Stomach (tissue), 9 donors: ENCODE results near the gene TMTC2. TPM values are rescaled to one million over a fixed set of nuclear protein-coding genes. Genes with fewer than 3 reads are reported as not detected.

Experiments
- DNase-seq, 2 donors: peaks; one replicate each; pipeline versions ENCODE4 v3.0.0 to v3.0.0-alpha.2; 2013 to 2019
- H3K27ac ChIP-seq, 5 donors: fragments of 200-600 bp in 4 of 5; sonication (generic) in 4 of 5; one replicate each; pipeline ENCODE4 v1.5.1; 2013 to 2019; ENCODE audit warnings: mild to moderate bottlenecking in 1 of 5, moderate library complexity in 1 of 5
- H3K27me3 ChIP-seq, 3 donors: fragments of 200-600 bp; sonication (generic); one replicate each; pipeline ENCODE4 v1.5.1; 2017 to 2019; ENCODE audit warnings: mixed run types in 1 of 3
- H3K36me3 ChIP-seq, 4 donors: fragments of 200-600 bp; sonication (generic); 1 replicate in 3 of 4; 2 replicates in 1 of 4; pipeline ENCODE4 v1.5.1; 2016 to 2019
- H3K4me1 ChIP-seq, 4 donors: fragments of 200-600 bp; sonication (generic); one replicate each; pipeline ENCODE4 v1.5.1; 2016 to 2019
- H3K4me3 ChIP-seq, 4 donors: fragments of 200-600 bp; sonication (generic) in 3 of 4; one replicate each; pipeline ENCODE4 v1.5.1; 2016 to 2019; ENCODE audit warnings: mild to moderate bottlenecking in 1 of 4
- H3K9me3 ChIP-seq, 4 donors: fragments of 200-600 bp; sonication (generic); one replicate each; pipeline ENCODE4 v1.5.1; 2016 to 2019
- CTCF ChIP-seq, 7 experiments: fragments of 450-650 bp in 4 of 7; fragments of 200-600 bp in 3 of 7; sonication (generic) in 3 of 7; IDR thresholded peaks; one replicate each; pipeline ENCODE4 v1.5.1; 2016 to 2019; ENCODE audit warnings: antibody characterized with exemption in 7 of 7, control low read depth in 2 of 7, mild to moderate bottlenecking in 1 of 7
- EP300 ChIP-seq: sonication (generic); formaldehyde crosslinking; IDR thresholded peaks from one replicate; pipeline ENCODE4 v1.6.1; 2017; ENCODE audit warnings: antibody characterized with exemption
- POLR2A ChIP-seq, 4 donors: fragments of 450-650 bp; IDR thresholded peaks; one replicate each; pipeline ENCODE4 v1.6.1; 2016; ENCODE audit warnings: antibody characterized with exemption in 4 of 4, control low read depth in 2 of 4, mild to moderate bottlenecking in 1 of 4, moderate library complexity in 1 of 4
- POLR2AphosphoS5 ChIP-seq, 3 donors: sonication (generic); formaldehyde crosslinking; IDR thresholded peaks; one replicate each; pipeline ENCODE4 v1.6.1; 2016; ENCODE audit warnings: antibody characterized with exemption in 3 of 3
- WGBS, 5 donors: extraction: QIAGEN DNeasy Blood & Tissue Kit in 3 of 5; methylation state at CpG; one replicate each; pipeline versions ENCODE4 v1.1.5 to v1.1.7; 2013 to 2018; 5-methylcytosine and 5-hydroxymethylcytosine counted together
- intact Hi-C: fragments of 100-400 bp; cut with DNase I; formaldehyde crosslinking; loops from one replicate; pipeline ENCODE4 v1.15.1; 2023; ENCODE audit warnings: low total_unique reads
- polyA plus RNA-seq, 3 donors: library from polyadenylated mRNA; stranded (reverse); fragments of 200-250 nt; gene quantifications; one replicate each; pipeline ENCODE4 v1.2.3, GENCODE V29; 2013
- total RNA-seq, 5 donors: library from RNA; depleted of rRNA; stranded (reverse); fragments of >200 nt; gene quantifications; one replicate each; pipeline versions ENCODE4 v1.1.0 to v1.2.3, GENCODE V29; 2014 to 2016
- donor health status: healthy with polysubstance abuse.
- donor health status: Bipolar disorder and iron deficiency.
- donor health status: healthy.

The TMTC2 gene
- total and polyA plus RNA-seq, 8 donors = 6.1 to 60.0 (median 27.5) TPM

DNA sequence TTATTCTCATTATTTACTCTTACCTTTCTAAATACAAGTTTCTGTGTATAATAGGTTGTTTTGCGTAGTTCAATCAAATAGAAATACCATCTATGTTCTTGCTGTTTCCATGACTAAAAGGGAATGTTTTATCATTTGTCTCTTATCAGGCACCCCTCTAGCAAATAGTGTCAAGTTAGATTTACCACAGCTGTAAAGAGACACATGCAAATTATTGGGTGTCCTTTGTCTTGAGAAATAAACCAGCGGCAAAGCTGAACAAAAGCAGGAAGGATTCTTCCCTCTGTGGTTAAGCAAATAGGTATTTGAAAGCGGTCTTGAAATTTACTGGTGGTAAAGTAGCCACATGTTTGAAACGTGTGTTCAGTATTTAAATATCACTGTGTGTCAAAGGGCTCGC is 405.9 kb downstream of the TMTC2 start:
- Histone ChIP-seq H3K36me3 (no peaks in the 10 kb centered on the region), H3K9me3 (no peaks in the 10 kb centered on the region), H3K27ac (no peak overlapping the region), H3K4me1 (no peaks in the 10 kb centered on the region), H3K4me3 (no peak overlapping the region), H3K27me3 (no peaks in the 10 kb centered on the region)
- DNase-seq = no peak
- intact Hi-C loops = no loop called here
- 73 to 83% (median 78%) methylated on average over 5 of the region's 5 CpGs for WGBS, 5 donors
- TF ChIP-seq POLR2AphosphoS5 (IDR thresholded peaks at IDR 0.05) = no peak
- TF ChIP-seq POLR2A (IDR thresholded peaks at IDR 0.05) = no peak
- no peak for TF ChIP-seq EP300
- TF ChIP-seq CTCF (IDR thresholded peaks at IDR 0.05) = no peak

DNA sequence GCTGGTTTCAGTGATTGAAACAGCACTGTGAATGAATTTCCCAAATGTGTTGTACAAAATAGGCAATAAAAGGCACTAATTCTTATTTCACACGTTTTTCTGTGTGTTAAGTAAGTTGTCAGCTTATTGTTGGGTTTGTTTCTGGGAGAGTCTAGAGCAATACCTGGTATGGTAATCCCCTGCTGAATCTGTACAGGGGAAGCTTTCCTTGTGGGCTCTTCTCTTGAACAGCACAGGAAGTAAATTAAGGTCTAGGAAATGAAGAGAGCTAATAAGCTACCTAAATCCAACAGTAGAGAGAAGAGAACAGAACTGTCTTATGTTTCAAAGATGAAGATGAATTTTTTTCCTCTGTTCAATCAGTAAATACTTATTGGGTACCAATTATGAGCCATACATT is 406.7 kb downstream of the TMTC2 start:
- H3K27ac ChIP-seq = no peak overlapping the region
- no peak for DNase-seq
- H3K9me3 ChIP-seq = no peaks in the 10 kb centered on the region
- H3K4me3 ChIP-seq = no peak overlapping the region
- intact Hi-C loops = no loop called here
- H3K27me3 ChIP-seq = no peaks in the 10 kb centered on the region
- H3K4me1 ChIP-seq = no peaks in the 10 kb centered on the region
- H3K36me3 ChIP-seq = no peaks in the 10 kb centered on the region
- TF ChIP-seq POLR2AphosphoS5 (IDR thresholded peaks at IDR 0.05) = no peak
- TF ChIP-seq CTCF (IDR thresholded peaks at IDR 0.05) = no peak
- TF ChIP-seq POLR2A (IDR thresholded peaks at IDR 0.05) = no peak
- TF ChIP-seq EP300 = no peak
- 64 to 80% (median 71%) methylated on average over 1 of the region's 1 CpG for WGBS, 5 donors

DNA sequence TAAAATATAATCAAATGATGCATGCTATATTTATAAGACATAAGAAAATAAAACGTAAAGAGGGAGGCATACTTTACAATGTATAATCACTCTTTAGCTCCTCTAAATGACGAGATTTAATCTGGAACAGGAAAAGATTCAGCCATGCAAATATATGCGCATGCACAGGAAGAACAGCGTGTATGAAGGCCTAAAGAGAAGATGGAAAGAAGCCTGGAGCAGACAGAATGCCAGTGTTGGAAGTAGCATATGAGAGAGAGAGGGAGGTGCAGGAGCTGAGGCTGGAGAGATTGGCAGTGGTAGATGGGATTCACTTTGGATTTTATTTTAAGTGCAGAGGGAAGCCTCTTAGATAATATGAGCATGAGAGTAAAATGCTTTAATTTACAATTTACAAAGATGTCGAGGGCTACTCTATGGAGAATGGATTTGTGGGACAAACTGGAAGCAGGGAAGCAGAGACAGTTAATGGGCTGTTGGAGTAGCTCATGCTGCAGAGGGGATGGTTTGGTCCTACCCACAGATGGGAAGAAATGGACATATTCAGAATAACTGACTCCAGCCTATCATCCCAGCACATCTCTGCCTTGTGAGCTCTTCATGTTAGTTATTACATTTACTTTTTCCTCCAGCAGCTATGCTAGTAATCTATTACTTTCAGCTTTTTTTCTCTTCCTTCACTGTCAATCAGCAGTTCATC is 411.1 kb downstream of the TMTC2 start:
- WGBS, 5 donors = 83 to 91% (median 88%) methylated on average over 5 of the region's 5 CpGs
- Histone ChIP-seq H3K9me3 (no peaks in the 10 kb centered on the region), H3K4me3 (no peak overlapping the region), H3K36me3 (no peaks in the 10 kb centered on the region), H3K27ac (no peak overlapping the region), H3K4me1 (peaks cover 0 to 5% (median 0%) of the 10 kb centered on the region in 4 donors), H3K27me3 (no peaks in the 10 kb centered on the region)
- no peak for DNase-seq
- intact Hi-C loops = no loop called here
- TF ChIP-seq CTCF (IDR thresholded peaks at IDR 0.05) (no peak), POLR2AphosphoS5 (IDR thresholded peaks at IDR 0.05) (no peak), POLR2A (IDR thresholded peaks at IDR 0.05) (no peak), EP300 (no peak)

DNA sequence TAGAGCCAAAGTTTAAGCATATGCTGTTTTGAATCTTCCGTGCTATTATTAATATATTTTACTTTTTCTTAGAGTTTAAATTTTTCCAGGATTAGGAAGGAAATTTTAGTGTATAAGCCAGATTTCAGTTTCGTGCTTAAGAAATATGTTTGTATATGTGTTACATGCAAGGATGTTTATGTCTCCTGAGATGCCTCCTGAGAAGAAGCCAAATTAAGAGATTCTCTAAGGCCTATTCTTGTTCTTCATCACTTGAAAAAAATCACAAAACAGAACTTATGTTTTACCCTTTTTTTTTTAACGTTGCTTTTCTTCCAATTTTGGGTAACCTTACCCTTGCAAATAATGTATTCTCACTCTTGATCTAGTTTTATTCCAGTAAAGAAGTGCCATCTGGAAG is 412.7 kb downstream of the TMTC2 start:
- DNase-seq = no peak
- Histone ChIP-seq H3K36me3 (no peaks in the 10 kb centered on the region), H3K27me3 (no peaks in the 10 kb centered on the region), H3K4me1 (peaks cover 0 to 5% (median 0%) of the 10 kb centered on the region in 4 donors), H3K9me3 (no peaks in the 10 kb centered on the region), H3K4me3 (no peak overlapping the region), H3K27ac (no peak overlapping the region)
- no peak for TF ChIP-seq POLR2A (IDR thresholded peaks at IDR 0.05)
- 64 to 78% (median 74%) methylated on average over 3 of the region's 3 CpGs for WGBS, 5 donors
- intact Hi-C loops = no loop called here

DNA sequence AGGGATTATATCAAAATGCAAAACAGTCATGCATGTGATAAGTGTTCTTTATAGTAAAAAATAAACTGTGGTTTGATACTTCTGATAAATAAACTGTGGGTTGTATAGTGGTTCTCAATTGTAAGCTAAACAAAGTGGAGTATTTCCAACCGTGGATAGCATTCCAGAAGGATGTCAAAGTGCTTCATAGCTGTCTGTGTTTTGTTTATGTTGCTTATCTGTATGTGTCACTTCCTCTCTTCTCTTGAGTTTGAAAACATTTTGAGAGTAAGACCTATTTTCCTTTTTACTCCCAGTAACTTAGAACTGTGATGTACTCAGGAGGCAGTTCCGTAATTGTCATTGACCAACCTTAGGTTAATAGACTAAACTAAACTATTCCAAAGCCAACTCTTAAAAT is 415.8 kb downstream of the TMTC2 start:
- intact Hi-C loops = no loop called here
- Histone ChIP-seq H3K27me3 (no peaks in the 10 kb centered on the region), H3K4me1 (peaks cover 0 to 5% (median 0%) of the 10 kb centered on the region in 4 donors), H3K9me3 (no peaks in the 10 kb centered on the region), H3K36me3 (peaks cover 0 to 9% (median 0%) of the 10 kb centered on the region in 4 donors), H3K27ac (no peak overlapping the region), H3K4me3 (no peak overlapping the region)
- DNase-seq = no peak
- TF ChIP-seq POLR2A (IDR thresholded peaks at IDR 0.05) = no peak
- no peak for TF ChIP-seq CTCF (IDR thresholded peaks at IDR 0.05)
- no peak for TF ChIP-seq POLR2AphosphoS5 (IDR thresholded peaks at IDR 0.05)
- no peak for TF ChIP-seq EP300
- 51 to 57% (median 56%) methylated on average over 2 of the region's 2 CpGs for WGBS, 5 donors
